Stimulated activated CD8-positive, alpha-beta memory T cell treated with anti-CD3 and anti-CD28 coated beads, Interleukin-2, amount 100 ng/mL, for 48 hours (primary cell): ENCODE data around the gene SLC7A6OS.

Source experiments
- DNase-seq, 2 donors: peaks; one replicate each; pipeline ENCODE4 v3.0.0-alpha.2; 2020; ENCODE audit warnings: low read depth in 2 of 2

Gene SLC7A6OS

GRCh38 chr16:68279726-68280558 lies 30.8 kb downstream of the SLC7A6OS start:
- DNase-seq = no peak

DNA sequence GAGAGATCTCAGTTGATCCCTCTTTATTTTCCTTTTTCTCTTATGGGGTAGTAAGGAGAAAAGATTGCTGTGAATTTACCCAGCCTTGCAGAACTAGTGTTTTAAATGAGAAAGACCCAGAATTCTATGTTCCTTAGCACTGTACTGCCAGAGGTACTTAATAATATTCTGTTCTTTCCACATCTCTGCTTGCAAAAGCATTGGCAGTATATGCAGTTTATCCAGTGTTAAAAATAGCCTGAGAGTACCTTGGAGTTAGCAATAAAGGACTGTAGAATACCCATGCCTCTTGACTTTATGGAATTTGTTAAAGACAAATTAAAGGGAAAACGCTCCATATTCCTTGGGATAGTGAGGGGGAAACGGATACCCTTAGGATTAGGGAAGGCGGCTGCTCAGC lies 34.5 kb downstream of the SLC7A6OS start:
- DNase-seq = no peak

GRCh38 chr16:68275611-68276191 lies 35.0 kb downstream of the SLC7A6OS start:
- DNase-seq = no peak

DNA sequence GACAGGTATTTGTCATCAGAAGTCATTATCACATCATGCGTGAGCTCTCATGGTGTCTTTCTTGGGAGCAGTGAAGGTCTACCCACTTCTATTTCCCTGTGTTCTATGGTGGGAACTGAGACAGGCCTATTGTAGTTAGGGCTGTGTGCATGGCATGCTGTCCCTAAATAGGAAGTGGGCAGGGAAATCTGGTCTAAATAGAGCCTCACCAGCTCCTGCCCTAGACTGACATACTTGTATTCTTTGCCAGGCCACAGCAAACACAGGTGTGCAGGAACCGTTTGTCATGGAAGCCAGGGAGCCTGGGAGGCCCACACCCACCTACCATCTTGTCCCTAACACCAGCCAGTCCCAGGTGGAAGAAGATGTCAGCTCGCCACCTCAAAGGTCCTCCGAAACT lies 36.3 kb downstream of the SLC7A6OS start:
- DNase-seq = no peak

DNA sequence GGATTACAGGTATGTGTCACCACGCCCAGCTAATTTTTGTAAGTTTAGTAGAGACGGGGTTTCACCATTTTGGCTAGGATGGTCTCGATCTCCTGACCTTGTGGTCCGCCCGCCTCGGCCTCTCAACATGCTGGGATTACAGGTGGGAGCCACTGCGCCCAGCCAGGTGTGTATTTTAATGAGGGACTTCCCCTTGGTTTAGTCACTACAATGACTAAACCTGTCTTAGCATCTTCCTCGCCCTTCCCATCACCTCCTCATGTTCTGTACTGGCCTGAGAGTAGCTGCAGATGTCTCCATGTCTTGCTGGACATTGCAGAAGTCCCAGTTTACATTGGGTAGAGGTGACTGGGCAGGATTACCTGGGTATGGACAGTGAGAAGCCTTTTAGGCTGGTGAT lies 36.9 kb downstream of the SLC7A6OS start:
- no peak for DNase-seq

DNA sequence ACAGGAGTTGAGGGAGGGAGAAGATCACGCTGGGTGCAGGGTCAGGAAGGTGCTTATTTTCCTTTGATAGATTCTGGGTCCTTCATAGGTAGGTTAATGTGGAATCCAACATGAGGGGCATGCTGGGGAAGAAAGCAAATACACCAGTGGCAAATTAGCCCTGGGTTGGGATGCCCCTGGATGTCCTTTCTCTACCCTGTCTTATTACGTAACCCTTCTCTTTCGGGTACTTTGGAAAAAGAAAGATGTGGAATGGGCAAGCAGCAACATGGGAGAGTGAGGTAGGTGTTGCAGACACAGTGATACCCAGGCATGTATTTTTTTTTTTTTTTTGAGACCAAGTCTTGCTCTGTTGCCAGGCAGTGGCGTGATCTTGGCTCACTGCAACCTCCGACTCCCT lies 37.3 kb downstream of the SLC7A6OS start:
- no peak for DNase-seq

DNA sequence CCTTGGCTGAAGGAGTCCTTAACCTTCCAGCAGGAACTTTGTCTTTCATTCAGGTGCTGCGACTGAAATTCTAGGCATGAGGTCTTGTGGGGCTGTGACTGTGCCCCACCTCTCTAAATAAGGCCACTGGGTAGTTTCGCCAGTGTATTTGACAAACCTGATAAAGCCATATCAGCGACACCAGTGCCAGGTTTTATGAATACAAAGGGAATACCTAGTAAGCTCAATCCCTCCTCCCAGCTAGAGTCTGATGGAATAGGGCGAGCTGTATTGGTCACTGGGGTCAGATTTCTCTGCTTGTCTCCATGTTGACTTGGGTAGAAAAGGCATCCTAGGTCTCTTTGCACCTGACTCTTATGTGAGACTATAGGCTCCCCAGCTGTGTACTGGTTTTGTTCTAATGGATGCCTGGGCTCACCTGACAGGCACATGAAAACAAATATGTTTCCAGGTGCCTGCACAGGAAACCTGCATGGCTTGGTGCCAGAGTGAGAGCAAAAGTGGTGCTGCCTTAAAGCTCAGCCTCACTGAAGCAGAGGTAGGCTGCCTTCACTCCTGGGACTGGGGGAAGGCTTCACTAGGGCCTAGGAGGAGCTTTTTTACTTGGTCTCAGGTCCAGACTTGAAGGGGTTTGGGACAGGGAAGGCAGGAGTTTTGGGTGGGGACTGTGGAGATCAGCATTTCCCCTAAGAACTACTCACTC lies 38.1 kb downstream of the SLC7A6OS start:
- DNase-seq = no peak

- no peak for DNase-seq
Observed at GRCh38 chr16:68270353-68270752, 40.4 kb downstream of the SLC7A6OS start.

DNA sequence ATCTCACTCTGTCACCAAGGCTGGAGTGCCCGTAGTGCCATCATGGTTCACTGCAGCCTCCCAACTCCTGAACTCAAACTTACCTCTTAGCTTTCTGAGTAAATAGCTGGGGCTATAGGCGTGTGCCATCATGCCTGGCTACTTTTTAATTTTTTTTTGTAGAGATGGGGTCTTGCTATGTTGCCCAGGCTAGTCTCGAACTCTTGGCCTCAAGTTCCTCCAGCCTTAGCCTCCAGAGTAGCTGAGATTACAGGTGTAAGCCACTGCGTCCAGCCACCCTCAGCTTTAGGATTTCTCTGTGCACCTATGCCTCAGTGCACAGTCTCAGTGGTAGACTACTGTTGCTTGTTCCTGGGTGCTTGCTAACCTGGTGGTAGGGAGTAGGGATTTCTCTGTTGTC lies 41.0 kb downstream of the SLC7A6OS start:
- no peak for DNase-seq

DNA sequence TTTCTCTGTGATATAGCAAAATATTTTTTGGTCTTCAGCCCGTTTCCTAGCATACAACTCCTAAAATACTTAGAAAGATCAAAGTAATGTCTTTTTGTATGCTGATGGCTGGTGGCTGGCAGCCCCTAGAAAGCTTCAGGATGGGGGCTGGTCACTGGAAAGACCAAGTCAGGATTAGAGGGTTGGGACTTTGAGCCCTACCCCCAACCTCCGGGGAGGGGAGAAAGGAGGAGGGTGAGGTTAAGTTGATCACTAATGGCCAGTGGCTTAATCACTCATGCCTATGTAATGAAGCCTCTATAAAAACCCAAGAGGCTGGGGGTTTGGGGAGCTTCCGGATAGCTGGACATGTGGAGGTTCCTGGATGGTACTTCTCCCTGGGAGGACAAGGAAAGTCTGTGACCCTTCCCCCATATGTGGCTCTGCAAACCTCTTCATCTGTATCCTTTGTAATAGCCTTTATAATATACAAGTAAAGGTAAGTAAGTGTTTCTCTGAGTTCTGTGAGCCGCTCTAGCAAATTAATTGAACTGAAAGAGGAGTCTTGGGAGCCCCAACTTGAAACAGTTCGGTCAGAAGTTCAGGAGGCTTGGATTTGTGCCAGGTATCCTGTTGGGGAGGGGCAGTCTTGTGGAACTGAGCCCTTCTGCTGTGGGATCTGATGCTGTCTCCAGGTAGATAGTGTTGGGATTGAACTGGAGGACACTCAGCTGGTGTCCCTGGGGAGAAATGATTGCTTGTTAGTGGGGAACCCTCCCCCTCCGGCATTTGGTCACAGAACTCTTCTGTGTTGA lies 42.9 kb downstream of the SLC7A6OS start:
- DNase-seq = no peak

DNA sequence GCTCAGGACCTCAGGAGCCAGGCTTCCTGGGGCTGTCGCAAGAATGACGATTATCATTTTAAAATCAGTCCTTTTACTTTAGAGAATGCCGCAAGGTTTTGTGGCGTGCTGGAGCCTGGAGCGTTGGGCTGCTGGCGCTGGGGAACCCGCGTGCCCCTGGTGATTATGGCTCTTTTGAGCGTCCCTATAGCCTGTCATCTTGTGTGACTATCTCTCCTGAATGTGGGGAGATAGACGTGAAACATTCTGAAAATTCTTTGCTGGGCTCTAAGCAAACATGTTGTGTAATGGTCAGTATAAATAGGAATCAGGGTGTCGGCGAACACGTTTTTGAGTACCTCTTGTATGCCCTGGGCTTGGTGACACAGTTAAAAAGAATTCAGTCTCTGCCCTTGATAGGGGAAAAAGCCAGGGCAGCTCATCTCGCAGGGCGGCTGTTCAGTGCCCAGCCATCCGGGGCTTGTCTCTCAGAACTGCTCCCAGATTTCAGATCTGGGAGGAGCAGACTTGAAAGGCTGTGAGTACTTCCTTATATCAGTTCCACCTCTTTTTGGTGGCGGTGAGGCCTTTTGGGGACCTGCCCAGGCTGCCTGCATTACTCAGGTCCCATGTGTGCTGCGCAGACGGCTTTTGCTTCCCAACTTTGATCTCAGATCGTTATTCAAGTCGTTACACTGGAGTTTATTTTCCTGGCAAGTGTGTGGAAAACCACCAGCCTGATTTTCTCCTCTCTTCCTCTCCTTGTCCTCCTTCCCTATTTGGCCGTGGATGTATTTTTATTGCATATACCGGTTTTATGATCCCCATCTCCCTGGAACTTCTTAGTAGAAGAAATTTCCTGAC lies 45.4 kb downstream of the SLC7A6OS start:
- DNase-seq = no peak

DNA sequence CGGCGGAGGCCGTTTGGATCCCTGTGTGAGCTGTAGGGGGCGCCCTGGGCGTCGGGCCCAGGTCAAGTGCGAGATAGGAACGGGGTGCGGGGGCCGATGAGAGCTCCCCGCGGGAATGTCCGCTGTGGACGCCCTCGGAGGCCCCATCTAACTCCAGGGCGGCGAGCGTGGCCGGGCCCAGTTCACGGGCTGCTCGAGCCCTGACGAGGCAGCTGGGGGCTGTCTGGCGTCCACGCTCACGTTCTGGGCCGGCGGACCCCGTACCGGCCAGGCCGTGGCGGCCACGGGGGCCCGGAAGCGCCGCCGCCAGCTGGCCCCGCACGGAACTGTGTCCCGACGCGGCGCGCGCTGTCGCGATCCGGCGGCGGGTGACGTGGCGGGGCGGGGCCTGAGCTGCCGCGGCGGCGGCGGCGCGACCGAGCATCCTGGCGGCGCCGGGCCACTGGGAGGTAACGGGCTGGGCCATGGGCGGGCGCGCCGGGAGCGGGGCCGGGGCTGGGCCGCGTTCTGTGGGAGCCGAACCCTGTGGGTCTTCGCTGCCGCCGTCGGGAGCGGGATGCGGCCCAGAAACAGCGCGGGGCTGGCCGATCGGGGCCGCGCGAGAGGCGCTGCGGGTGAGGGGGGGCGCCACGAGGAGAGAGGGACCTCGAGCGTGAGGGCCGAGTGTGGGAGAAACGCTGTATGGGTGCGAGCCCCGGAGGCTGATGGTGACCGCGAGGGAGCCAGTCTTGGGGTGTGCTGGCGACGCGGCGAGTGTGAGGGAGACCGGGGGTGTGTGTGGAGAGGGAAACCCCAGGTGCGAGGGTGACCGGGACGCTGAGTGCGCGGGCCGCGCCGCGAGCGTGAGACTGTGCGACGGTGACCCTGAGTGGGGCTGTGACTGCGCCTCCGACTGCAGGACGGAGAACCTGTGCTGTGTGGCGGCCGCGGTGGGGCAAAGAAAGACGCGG lies 46.3 kb downstream of the SLC7A6OS start, which contains the start of gene SLC7A6:
TSS of gene SLC7A6 (plus strand) at position 399 of the 950 bp plus-strand sequence. CDS start 10,201 bp downstream, outside the sequence.
- DNase-seq = peak; percentile 82 to 83

- DNase-seq = no peak
Observed at GRCh38 chr16:68263559-68264127, 47.1 kb downstream of the SLC7A6OS start.

GRCh38 chr16:68259007-68259825 lies 51.5 kb downstream of the SLC7A6OS start:
- no peak for DNase-seq

- DNase-seq = no peak
Observed at GRCh38 chr16:68257906-68258800, 52.6 kb downstream of the SLC7A6OS start.

DNA sequence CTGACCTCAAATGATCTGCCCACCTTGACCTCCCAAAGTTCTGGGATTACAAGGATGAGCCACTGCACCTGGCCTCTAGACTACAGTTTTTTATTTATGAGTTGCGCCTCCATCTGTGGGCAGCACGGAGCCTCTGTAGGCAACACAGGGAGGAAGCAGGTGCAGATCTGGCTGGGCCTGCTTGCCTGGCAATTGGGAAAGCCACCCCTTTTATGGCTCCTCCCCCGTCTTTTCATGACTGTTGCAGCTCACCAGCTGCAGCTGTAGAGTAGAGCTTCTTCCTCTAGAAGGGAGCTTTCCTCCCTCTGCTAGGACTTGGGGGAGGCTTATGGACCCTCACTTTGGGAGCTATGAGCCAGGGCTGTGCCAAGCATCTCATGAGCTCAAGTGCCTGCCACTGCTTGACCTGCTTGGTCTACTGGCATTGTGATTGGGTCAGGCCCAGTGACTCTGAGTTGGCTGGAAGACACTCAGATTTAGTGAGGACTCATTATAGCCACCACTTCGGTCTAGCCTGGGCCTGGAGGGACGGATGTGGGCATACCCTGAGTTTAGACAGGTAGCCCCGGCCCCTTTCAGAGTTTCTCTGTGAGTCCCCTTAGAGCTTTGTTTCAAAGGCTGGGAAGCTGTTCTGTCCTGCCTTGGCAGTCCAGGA lies 53.4 kb downstream of the SLC7A6OS start:
- DNase-seq = no peak

GRCh38 chr16:68255712-68256111 lies 55.0 kb downstream of the SLC7A6OS start:
- no peak for DNase-seq
